ENCODE results near the gene SNRNP27.
"Not testable (repeated sequence)": the region's sequence is repeated elsewhere in the genome, so short reads cannot be mapped to it uniquely, and the experiment has no call there.

SNRNP27 gene

DNA sequence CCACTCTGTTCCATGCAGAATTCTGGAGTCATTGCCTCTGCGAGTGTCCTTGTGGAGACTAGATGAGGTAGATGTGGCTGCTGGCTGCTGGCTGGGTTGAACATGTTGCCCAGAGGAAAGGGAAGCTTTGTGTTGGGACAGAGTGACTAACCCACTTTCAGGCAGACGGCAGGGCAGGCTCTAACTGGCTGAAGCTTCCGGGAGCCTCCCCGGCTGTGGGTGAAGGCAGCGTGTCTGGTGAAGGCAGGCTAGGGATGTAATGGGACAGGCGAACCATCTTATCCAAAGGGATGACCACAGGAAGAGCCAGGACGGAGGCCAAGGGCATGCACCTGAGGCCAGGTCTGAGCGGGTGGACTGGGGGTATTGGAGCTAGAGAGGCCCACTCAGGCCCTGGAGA, 51.7 kb downstream of the SNRNP27 start:
- DNase-seq, result no peak

DNA sequence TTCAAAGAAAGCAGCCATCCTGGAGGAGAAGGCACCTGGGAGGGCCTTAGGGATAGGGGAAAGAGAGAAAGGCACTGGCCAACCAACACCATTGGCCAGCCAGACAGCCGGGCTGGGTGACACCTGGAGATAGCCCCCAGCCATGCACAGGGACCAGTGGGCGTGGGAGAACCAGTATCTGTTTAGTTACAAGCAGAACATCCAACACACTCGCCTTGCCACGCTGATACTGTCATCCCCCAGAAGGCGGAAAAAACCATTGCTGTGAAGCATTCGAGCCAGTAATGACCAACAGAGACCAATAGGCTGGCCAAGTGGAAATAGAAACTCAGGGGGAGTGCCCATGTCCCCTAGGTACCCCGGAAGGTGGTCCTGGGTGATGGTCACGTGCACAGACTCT, 52.2 kb downstream of the SNRNP27 start:
- no peak for DNase-seq

DNA sequence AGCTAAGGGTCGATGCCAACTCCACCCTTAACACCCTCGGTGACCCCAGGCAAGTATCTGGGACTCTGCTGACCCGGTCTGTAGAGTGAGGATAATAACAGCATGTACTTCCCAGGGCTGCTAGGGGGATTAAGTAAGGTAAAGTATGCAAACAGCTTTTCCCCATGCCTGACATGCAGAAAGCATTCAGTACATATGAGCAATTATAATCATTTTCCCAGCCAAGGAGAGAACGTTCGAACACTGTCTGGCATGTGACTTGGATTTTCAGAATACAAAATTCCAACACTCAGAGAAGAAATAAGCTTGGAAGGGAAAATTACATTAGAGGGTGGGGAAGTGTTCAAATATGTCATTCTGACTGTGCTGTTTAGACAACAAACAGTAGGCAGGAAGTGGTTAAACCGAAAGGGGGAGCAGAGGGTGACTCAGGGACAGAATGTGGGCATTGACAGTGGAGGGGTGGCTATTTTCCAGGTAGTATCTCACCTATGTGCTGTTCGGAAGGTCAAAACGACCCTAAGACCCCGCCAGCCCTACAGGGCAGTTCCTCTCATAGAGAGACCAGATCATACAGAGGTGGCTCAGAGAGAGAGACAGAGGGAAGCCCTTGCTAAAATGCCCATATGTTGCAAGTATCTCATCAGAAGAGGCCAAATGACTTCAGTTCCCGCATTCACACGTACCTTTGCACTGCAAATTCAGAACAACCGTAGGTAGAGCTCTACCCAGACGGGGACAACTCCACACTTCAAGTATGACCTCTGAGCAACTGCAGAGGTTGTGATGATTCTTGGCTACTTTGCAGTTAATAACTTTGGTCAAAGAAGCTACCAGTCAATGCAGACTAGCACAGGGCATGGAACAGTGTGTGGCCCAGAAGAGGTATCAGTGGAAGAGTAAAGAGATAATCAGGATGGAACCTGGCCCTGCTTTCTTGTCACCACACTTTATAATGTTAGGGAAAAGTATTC, 52.9 kb downstream of the SNRNP27 start:
- DNase-seq, result no peak

DNA sequence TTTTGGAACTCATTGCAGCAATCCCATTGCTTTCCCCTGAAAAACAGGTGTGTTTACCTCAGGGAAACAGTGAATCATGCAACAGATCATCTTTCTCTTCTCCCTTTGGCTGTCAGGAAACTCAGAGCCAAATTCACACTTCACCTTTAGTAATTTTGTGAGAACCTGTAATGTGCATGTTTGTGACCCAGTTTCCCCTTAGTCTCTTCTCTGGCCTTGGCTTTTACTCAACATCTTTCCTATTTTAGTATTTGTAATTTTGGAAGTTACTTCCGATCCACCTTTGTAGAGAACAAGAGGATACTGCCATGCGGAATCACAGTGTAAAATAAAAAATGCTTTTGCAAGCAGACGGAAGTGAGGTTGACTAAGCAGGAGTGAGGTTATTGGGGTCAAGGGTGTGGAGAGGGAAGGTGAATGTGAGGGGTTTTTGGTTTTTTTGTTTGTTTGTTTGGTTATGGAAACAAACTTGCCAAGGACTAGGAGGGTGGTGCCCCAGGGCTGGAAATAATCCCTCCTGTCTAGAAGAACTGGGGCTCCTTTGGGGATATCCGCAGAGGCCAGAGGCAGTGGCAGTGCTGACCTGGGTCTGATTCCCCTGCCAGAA, 53.7 kb downstream of the SNRNP27 start:
- DNase-seq, result no peak

DNA sequence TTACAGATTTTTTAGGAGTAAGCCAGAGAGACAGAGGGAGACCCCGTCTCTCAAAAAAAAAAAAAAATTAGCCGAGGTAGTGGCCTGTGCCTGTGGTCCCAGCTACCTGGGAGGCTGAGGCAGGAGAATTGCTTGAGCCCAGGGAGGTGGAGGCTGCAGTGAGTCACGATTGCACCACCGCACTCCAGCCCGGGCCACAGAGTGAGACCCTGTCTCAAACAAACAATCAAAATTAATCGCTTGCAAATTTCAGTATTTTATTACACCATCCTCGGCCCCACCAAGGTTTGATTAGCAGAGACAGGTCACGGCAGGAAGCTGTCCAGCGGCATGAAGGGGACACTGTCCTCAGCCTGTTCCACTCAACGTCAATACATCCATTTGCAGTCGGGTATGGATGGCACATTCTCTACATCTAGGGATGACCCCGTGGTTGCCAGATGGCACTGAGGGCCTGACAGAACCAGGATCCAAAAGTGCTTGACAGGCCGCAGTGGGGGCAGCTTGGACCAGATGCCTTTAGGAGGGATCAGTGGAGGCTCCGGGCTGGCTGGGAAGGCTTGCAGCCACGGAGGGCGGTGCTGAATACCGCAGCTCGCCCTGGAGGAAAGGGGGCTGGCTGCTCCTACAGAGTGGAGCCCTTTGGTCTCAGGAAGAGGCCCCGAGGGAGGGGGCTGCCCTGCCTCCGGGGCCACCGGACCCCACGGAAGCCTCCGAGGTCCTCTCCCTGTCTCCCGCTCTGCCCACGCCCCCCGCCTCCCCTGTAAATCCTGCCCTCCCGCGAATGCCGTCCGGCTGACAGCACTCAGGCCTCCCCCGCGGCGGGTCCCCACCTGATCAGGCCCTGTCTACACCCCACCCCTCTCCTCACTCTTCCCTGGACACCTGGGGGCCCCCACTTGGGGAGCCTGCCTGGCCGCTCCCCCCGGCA, 54.5 kb downstream of the SNRNP27 start:
- no peak for DNase-seq

DNA sequence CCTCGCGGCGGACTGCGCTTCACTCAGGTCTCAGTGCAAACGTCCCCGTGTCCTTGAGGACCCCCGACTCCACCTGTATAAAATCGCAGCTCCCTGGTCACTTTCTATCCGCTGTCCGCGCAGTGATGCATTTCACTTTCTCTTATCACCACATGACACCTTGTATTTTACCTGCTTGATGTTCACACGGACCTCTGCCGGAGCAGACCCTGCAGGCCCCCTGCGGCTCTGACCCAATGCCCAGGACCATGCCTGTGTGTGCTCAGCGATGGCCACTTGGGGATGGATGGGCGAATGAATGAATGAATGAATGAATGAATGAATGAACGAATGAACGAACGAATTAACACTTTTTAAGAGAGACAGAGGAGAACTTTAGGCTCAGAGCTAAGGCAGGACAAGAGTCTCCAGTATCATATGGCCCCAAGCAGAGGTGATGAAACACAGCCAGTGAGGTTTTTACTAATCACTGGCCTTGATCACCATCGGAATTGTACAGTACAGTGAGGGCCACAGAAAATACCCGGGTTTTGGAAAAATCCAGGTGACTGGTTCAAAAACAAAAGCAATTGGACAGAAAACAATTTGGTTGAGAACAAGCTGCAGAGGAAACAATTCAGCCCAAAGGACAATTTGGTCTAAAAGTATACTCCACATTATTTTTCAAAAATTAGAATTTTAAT, 55.3 kb downstream of the SNRNP27 start:
- DNase-seq, result no peak

DNA sequence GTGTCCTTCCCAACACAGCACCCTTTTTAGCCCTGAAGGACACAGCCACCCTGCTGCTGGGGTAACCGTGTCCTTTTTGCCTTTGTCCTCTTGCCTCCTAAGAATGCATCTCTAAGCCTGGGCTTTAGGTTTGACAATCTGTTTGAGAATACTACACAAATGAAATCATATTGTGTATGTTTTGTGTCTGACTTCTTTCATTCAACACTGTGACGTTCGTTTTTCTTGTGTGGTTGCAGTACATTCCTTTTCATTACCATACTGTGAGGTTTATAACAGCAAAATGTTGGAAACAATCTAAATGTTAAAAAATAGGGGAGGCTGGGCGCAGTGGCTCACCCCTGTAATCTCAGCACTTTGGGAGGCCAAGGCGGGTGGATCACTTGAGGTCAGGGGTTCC, 56.5 kb downstream of the SNRNP27 start:
- DNase-seq, result no peak

DNA sequence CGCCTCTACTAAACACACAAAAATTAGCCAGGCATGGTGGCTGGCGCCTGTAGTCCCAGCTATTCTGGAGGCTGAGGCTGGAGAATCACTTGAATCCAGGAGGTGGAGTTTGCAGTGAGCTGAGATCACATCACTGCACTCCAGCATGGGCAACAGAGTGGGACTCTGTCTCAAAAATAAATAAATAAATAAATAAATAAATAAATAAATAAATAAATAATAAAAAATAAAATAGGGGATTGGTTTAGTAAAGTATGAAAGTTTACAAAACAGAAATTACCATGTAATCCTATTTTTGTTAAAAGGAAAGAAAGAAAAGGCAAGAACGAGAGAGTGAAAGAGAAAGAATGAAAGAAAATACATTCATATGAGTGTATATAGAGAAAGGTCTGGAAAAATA, 56.9 kb downstream of the SNRNP27 start:
- not testable (repeated sequence) for DNase-seq

DNA sequence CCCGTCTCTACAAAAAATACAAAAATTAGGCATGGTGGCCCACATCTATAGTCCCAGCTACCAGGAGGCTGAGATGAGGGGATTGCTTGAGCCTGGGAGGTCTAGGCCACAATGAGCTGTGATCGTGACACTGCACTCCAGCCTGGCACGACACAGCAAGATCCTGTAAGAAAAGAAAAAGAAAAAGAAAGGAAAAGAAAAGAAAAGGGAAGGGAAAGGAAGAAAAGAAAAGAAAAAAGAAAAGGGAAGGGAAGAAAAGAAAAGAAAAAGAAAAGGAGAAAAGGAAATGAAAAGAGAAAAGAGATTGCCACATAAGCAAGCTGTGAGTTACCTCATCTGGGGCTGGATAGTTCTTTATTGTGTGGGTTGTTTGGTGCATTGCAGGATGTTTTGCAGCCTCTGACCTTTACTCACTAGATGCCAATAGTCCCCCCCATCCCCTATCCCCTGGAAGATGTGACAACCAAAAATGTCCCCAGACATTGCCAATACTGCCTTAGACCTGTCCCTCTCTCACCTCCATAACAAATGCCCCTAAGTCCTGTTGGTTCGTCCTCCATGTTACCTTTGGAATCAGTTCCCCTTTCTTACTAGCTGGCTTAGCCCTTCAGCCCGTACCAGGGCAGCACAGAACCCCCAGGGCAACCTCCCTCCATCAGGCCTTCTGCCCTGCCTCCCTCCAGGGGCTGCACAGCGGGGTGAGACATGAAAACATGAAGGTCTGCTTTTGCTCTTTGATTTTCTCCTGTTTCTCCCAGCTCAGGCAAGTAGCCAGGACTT, 58.8 kb downstream of the SNRNP27 start:
- DNase-seq, result no peak

DNA sequence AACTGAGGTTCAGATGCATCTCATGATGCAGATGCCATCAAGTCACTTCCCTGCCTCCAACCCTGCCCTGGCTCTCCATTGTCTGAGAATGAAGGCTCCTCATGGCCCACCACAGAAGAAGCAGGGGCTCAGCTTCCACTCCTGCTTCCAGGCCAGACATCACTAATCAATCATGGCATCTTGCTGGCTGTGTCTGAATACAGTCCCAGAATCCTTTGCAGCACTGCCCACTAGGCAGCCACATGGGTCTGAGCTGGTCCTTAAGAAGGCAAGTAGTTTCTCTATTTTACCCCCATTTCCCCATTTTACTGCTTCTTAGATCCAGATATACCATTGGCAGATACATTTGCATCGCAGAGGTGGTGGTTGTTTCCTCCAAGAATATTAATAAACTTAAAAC, 60.3 kb downstream of the SNRNP27 start:
- DNase-seq, result no peak
